Lower lobe of right lung (tissue), 2 donors: ENCODE data around the gene IL17B. TPM values are rescaled to one million over a fixed set of nuclear protein-coding genes. Genes with fewer than 3 reads are reported as not detected.
A peak's percentile ranks its signal among the peaks of the same experiment; 100 is the strongest.

Experiments used
- ATAC-seq, 2 donors: fragments of 200-7000 bp; cut with Tn5 transposase; one replicate each; pipeline ENCODE4 v1.9.1; 2020 to 2022; ENCODE audit warnings: mild to moderate bottlenecking in 2 of 2, moderate library complexity in 2 of 2
- DNase-seq: peaks from one replicate; pipeline ENCODE4 v3.0.0-alpha.2; 2020
- H3K27ac ChIP-seq: fragments of 200-600 bp; one replicate; pipeline ENCODE4 v1.8.0; 2022
- H3K27me3 ChIP-seq: fragments of 200-600 bp; one replicate; pipeline ENCODE4 v1.8.0; 2022; ENCODE audit warnings: low read depth
- H3K36me3 ChIP-seq: fragments of 200-600 bp; one replicate; pipeline ENCODE4 v1.8.0; 2022; ENCODE audit warnings: mild to moderate bottlenecking
- H3K4me1 ChIP-seq: fragments of 200-600 bp; one replicate; pipeline ENCODE4 v1.8.0; 2022
- H3K4me3 ChIP-seq: fragments of 200-600 bp; one replicate; pipeline ENCODE4 v1.8.0; 2022; ENCODE audit warnings: mild to moderate bottlenecking
- H3K9me3 ChIP-seq: fragments of 200-600 bp; one replicate; pipeline ENCODE4 v1.8.0; 2022
- CTCF ChIP-seq: fragments of 200-600 bp; IDR thresholded peaks from one replicate; pipeline ENCODE4 v1.8.0; 2022; ENCODE audit warnings: antibody characterized with exemption, mild to moderate bottlenecking
- intact Hi-C: fragments of 100-400 bp; cut with DNase I; formaldehyde crosslinking; loops from one replicate; pipeline ENCODE4 v1.11.0; 2022
- total RNA-seq: library from RNA; stranded (reverse); fragmentation: NEBNext Ultra II Directional; extraction: Animal tissue kit (Norgen Biotek cat#: 25700); gene quantifications from one replicate; pipeline ENCODE4 v1.2.1, GENCODE V29; 2021
- donor health status: DM: no; HTN: yes; CAD: no; lungs with severe emphysema.

The IL17B gene
- total RNA-seq, 1 donor from 2014 or later = not detected

GRCh38 chr5:149413477-149414210, 34.6 kb upstream of the IL17B start:
- no peak for ATAC-seq
- TF ChIP-seq CTCF = no peak
- no peak for DNase-seq
- intact Hi-C loops = no loop called here
- no peaks in the 10 kb centered on the region for H3K9me3 ChIP-seq
- peak overlapping the region; percentile 44 for H3K27ac ChIP-seq
- peaks cover 29% of the 10 kb centered on the region for H3K4me1 ChIP-seq
- no peaks in the 10 kb centered on the region for H3K27me3 ChIP-seq
- peaks cover 5% of the 10 kb centered on the region for H3K36me3 ChIP-seq
- peak overlapping the region; percentile 54 for H3K4me3 ChIP-seq

DNA sequence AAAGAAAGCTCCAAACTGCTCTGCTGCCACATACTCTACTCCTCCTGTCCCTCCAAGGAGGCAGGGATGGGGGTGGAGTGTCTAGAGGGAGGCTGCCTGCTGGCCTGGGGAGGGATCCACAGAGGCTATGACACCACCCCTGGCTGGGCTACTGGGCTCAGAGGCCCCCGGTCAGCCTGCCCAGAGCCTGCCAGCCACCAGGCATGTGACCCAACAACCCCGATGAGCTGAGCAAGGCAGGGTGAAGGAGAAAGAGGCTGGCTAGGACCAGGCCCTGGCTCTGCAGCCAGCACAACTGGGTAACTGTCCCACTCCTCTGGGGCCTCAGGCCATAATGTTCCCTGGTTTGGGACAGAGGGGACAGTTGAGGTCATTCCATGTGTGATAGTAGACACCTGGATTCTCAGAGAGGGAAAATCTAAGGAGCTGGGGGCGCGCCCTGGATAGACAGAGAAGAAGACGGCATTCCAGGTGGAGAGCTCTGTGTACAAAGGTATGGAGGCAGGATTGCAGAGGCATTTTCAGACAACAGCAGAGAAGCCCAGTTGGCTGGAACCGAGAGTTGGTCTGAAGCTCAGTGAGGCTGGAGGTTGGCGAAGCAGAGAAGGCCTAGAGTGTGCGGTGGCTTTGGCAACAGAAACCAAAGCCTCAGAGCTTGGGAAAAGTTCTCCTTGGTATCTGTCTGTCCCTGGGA, 33.8 kb upstream of the IL17B start:
- Histone ChIP-seq H3K4me1 (peaks cover 22% of the 10 kb centered on the region), H3K9me3 (no peaks in the 10 kb centered on the region), H3K4me3 (peak overlapping the region; percentile 54), H3K27me3 (no peaks in the 10 kb centered on the region), H3K27ac (peak overlapping the region; percentile 44), H3K36me3 (peaks cover 5% of the 10 kb centered on the region)
- TF ChIP-seq CTCF = no peak
- DNase-seq = no peak
- intact Hi-C loops = no loop called here
- ATAC-seq = no peak

GRCh38 chr5:149411738-149412519, 32.8 kb upstream of the IL17B start:
- no peak for TF ChIP-seq CTCF
- Histone ChIP-seq H3K9me3 (no peaks in the 10 kb centered on the region), H3K36me3 (peaks cover 5% of the 10 kb centered on the region), H3K27ac (peak overlapping the region; percentile 76), H3K4me1 (peaks cover 12% of the 10 kb centered on the region), H3K4me3 (peak overlapping the region; percentile 54), H3K27me3 (no peaks in the 10 kb centered on the region)
- ATAC-seq (no peak), DNase-seq (no peak)
- intact Hi-C loops = no loop called here

DNA sequence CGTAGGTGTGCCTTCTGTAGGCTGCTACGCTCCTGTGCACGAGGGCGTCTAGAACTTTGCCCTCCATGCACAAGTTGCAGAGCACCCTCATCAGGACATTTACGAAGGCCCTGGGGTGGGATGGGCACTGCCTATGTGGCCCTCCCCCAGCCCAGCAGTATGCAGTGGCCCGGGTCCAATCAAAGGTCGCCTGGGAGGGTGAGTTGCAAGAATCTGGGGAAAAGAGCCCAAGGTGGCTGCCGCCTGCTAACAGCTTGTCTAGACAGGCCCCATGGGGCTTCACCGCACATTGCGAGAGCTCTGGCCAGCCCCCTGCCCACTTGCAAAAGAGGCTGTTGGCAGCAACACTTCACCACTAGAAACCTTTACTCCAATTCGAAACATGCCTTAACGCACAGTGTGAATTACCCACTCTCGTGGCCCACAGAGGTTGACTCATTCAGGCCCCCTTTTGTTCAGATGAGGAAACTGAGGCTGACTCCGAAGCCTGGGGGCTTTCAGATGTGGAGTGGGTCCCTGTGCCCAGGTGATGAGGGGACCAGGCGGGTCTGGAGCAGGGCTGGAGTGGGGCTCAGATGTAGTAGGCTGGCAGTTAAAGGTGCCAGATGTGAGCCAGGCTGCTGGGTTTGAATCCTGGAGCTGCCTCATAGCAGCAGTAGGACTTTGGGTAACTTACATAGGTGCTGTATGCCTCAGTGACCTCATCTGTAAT, 31.8 kb upstream of the IL17B start:
- Histone ChIP-seq H3K27me3 (no peaks in the 10 kb centered on the region), H3K4me1 (peaks cover 9% of the 10 kb centered on the region), H3K9me3 (no peaks in the 10 kb centered on the region), H3K36me3 (peaks cover 5% of the 10 kb centered on the region), H3K4me3 (peak overlapping the region; percentile 54), H3K27ac (peak overlapping the region; percentile 76)
- DNase-seq (no peak), ATAC-seq (no peak)
- intact Hi-C loops = no loop called here
- TF ChIP-seq CTCF = no peak

DNA sequence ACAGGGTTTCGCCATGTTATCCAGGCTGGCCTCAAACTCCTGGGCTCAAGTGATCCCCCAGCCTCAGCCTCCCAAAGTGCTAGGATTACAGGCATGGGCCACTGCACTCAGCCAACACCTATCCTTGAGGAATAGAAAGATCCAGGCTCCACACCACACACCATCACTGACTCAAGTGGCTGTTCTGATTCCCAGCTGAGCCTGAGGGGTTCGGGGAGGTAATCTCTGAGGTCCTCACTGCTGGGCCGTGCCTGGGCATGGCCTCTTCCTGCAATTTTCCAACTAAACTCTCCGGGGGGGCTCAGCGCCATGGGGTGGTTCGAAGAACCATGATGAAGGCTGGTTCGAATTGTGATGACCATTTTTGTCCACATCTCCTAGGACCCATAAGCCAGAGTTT, 31.0 kb upstream of the IL17B start:
- Histone ChIP-seq H3K4me1 (peaks cover 16% of the 10 kb centered on the region), H3K27ac (peak overlapping the region; percentile 76), H3K36me3 (peaks cover 5% of the 10 kb centered on the region), H3K4me3 (peak overlapping the region; percentile 54), H3K9me3 (no peaks in the 10 kb centered on the region), H3K27me3 (no peaks in the 10 kb centered on the region)
- intact Hi-C loops = no loop called here
- ATAC-seq = no peak
- TF ChIP-seq CTCF = no peak
- no peak for DNase-seq
